HepG2 (cell line): Measurements from ENCODE around the gene PLEKHG5. TPM values are rescaled to one million over a fixed set of nuclear protein-coding genes. Genes with fewer than 3 reads are reported as not detected.

Source experiments
- ATAC-seq: fragments of 200-7000 bp; cut with Tn5 transposase; 3 replicates; pipeline ENCODE4 v1.9.1; 2020; ENCODE audit warnings: mild to moderate bottlenecking, moderate library complexity
- BruUV-seq: library from RNA; stranded (reverse); fragments of 400-500 nt; replicated peaks from 2 replicates; lab custom pipeline; 2021; lab: Mats Ljungman, UMichigan
- CTCF ChIA-PET: fragments of 300-600 bp; formaldehyde crosslinking; extraction: SDS; loops from one replicate; lab custom pipeline; 2021; ENCODE audit warnings: low total read pairs, inconsistent platforms, low intra/inter-chr PET ratio; lab: Yijun Ruan, JAX
- POLR2A ChIA-PET: fragments of 350-600 bp; sonication (Branson Sonifier 250); formaldehyde crosslinking; loops from one replicate; lab custom pipeline; 2020; ENCODE audit warnings: antibody characterized with exemption, inconsistent platforms; lab: Yijun Ruan, JAX
- DNase-seq: peaks from one replicate; pipeline ENCODE4 v3.0.0-alpha.2; 2015; ENCODE audit warnings: low spot score
- FAIRE-seq: peaks from 3 replicates; lab custom pipeline; 2011; peaks lifted over from hg19 to GRCh38; lab: Jason Lieb, UNC
- H2AFZ ChIP-seq: one replicate; pipeline ENCODE4 v1.6.1; 2011; ENCODE audit warnings: low read length, inconsistent platforms
- H3K27ac ChIP-seq: fragments of 300-600 bp; 3 replicates; pipeline ENCODE4 v1.8.0; 2011; ENCODE audit warnings: mixed run types, mild to moderate bottlenecking, mixed read lengths, low read length, inconsistent platforms; ENCODE audit not compliant: insufficient read depth; ENCODE audit errors: extremely low read length
- H3K27me3 ChIP-seq, 2 experiments: fragments of 200-600 bp in 1 of 2; 2 replicates in 1 of 2; 3 replicates in 1 of 2; pipeline versions ENCODE4 v1.6.0 to v1.8.0; 2011; ENCODE audit warnings: low read length in 2 of 2, mild to moderate bottlenecking in 2 of 2, moderate library complexity in 2 of 2, inconsistent platforms in 1 of 2; ENCODE audit not compliant: insufficient read depth in 2 of 2, control insufficient read depth in 1 of 2
- H3K36me3 ChIP-seq, 2 experiments: fragments of 200-600 bp in 1 of 2; replicated peaks in 1 of 2; 2 replicates in 1 of 2; 3 replicates in 1 of 2; pipeline versions ENCODE4 v1.5.1 to v1.8.0; 2011; ENCODE audit warnings: low read length in 2 of 2, inconsistent platforms in 1 of 2; ENCODE audit not compliant: insufficient read depth in 2 of 2, control insufficient read depth in 1 of 2
- H3K4me1 ChIP-seq: 2 replicates; pipeline ENCODE4 v1.5.1; 2012; ENCODE audit warnings: low read length, inconsistent platforms; ENCODE audit not compliant: insufficient read depth
- H3K4me2 ChIP-seq: 2 replicates; pipeline ENCODE4 v1.6.0; 2011; ENCODE audit warnings: low read depth, low read length, inconsistent platforms
- H3K4me3 ChIP-seq, 3 experiments: fragments of 200-600 bp in 1 of 3; sonication (generic), shearing (Covaris generic) in 1 of 3; replicated peaks in 1 of 3; 2 replicates each; pipeline ENCODE4 v1.5.1; 2011 to 2016; ENCODE audit warnings: low read length in 3 of 3, inconsistent platforms in 2 of 3, low read depth in 2 of 3, mild to moderate bottlenecking in 2 of 3, control low read depth in 1 of 3, mixed read lengths in 1 of 3; ENCODE audit not compliant: insufficient read depth in 1 of 3
- H3K79me2 ChIP-seq: one replicate; pipeline ENCODE4 v1.6.1; 2011; ENCODE audit warnings: low read length, inconsistent platforms; ENCODE audit not compliant: insufficient read depth
- H3K9ac ChIP-seq: 2 replicates; pipeline ENCODE4 v1.6.0; 2011; ENCODE audit warnings: mild to moderate bottlenecking, low read depth, low read length, inconsistent platforms; ENCODE audit not compliant: insufficient read depth
- H3K9me3 ChIP-seq: 2 replicates; pipeline ENCODE4 v1.5.1; 2012; ENCODE audit warnings: mild to moderate bottlenecking, low read length
- H4K20me1 ChIP-seq: 2 replicates; pipeline ENCODE4 v1.6.0; 2011; ENCODE audit warnings: inconsistent platforms, mild to moderate bottlenecking, low read length, moderate library complexity; ENCODE audit not compliant: insufficient read depth
- FOXO1 ChIP-seq: sonication (generic); formaldehyde crosslinking; IDR thresholded peaks from 2 replicates; pipeline ENCODE4 v1.4.0; 2020; ENCODE audit warnings: missing genetic modification reagents
- HOXA5 ChIP-seq: sonication (generic); formaldehyde crosslinking; IDR thresholded peaks from 2 replicates; pipeline ENCODE4 v1.4.0; 2020; ENCODE audit warnings: missing genetic modification reagents
- KDM1A ChIP-seq: IDR thresholded peaks from 2 replicates; pipeline ENCODE4 v1.6.1; 2016; ENCODE audit warnings: missing compliant biosample characterization
- NCOR1 ChIP-seq: fragments of 200-600 bp; sonication (generic); IDR thresholded peaks from 2 replicates; pipeline ENCODE4 v1.7.0; 2017; ENCODE audit warnings: antibody characterized with exemption, low read length, borderline replicate concordance
- SIX4 ChIP-seq: sonication (generic); formaldehyde crosslinking; IDR thresholded peaks from 2 replicates; pipeline ENCODE4 v1.4.0; 2020; ENCODE audit warnings: missing genetic modification reagents
- ZNF207 ChIP-seq: fragments of 450-650 bp; IDR thresholded peaks from 2 replicates; pipeline ENCODE4 v1.6.1; 2016; ENCODE audit warnings: antibody characterized with exemption, borderline replicate concordance
- ZNF350 ChIP-seq: sonication (generic); formaldehyde crosslinking; IDR thresholded peaks from 2 replicates; pipeline ENCODE4 v1.4.0; 2020; ENCODE audit warnings: mild to moderate bottlenecking, low read depth, missing genetic modification reagents, borderline replicate concordance
- WGBS: methylation state at CpG from one replicate; pipeline ENCODE4 v1.1.6; 2017; ENCODE audit warnings: low lambda C conversion rate; 5-methylcytosine and 5-hydroxymethylcytosine counted together
- in situ Hi-C: cut with HindIII; loops from 2 replicates; pipeline ENCODE4 v1.10.0; 2017; ENCODE audit warnings: low pct_unique_long_range_greater_than_20kb; ENCODE audit not compliant: extremely low pct_ligation_motif_present
- intact Hi-C: fragments of 100-400 bp; cut with micrococcal nuclease; formaldehyde crosslinking; loops from one replicate; pipeline ENCODE4 v1.10.0; 2022; ENCODE audit not compliant: unreplicated experiment
- polyA plus RNA-seq, 8 experiments: library from polyadenylated mRNA; depleted of rRNA in 3 of 8; stranded (reverse) in 7 of 8; unstranded in 1 of 8; fragments of >200 nt; fragmentation: Illumina TruSeq in 4 of 8; extraction: Trizol in 4 of 8; gene quantifications; 2 replicates each; pipeline versions ENCODE4 v1.2.1 to v1.2.3, GENCODE V29; 2011 to 2016; ENCODE audit warnings: low read depth in 4 of 8, missing spikeins in 1 of 8, mixed read lengths in 1 of 8; ENCODE audit not compliant: insufficient read depth in 1 of 8
- total RNA-seq, 5 experiments: library from RNA; depleted of rRNA; stranded (reverse); fragments of >200 nt; fragmentation: Illumina TruSeq; extraction: Trizol; gene quantifications; 2 replicates each; pipeline ENCODE4 v1.2.3, GENCODE V29; 2016; ENCODE audit warnings: low read depth in 1 of 5
- TF ChIP-seq, protein P1 (sequence below): sonication (generic); formaldehyde crosslinking; IDR thresholded peaks from 2 replicates; pipeline ENCODE4 v1.5.1; 2020; ENCODE audit warnings: missing genetic modification reagents, mild to moderate bottlenecking, borderline replicate concordance
- TF ChIP-seq, protein P2 (sequence below): sonication (generic); formaldehyde crosslinking; IDR thresholded peaks from 2 replicates; pipeline ENCODE4 v1.8.1; 2023; ENCODE audit warnings: mild to moderate bottlenecking, missing genetic modification reagents
- TF ChIP-seq, protein P3 (sequence below): sonication (generic); formaldehyde crosslinking; IDR thresholded peaks from 2 replicates; pipeline ENCODE4 v1.4.0; 2020; ENCODE audit warnings: missing genetic modification reagents
- TF ChIP-seq, protein P4 (sequence below): sonication (generic); formaldehyde crosslinking; IDR thresholded peaks from 2 replicates; pipeline ENCODE4 v1.4.0; 2020; ENCODE audit warnings: missing genetic modification reagents

PLEKHG5 gene
- total and polyA plus RNA-seq, 2 of the 13 experiments (the other 11 are each of a cell fraction or from before 2014, with no cell fraction given): 1.9 to 3.5 TPM

DNA sequence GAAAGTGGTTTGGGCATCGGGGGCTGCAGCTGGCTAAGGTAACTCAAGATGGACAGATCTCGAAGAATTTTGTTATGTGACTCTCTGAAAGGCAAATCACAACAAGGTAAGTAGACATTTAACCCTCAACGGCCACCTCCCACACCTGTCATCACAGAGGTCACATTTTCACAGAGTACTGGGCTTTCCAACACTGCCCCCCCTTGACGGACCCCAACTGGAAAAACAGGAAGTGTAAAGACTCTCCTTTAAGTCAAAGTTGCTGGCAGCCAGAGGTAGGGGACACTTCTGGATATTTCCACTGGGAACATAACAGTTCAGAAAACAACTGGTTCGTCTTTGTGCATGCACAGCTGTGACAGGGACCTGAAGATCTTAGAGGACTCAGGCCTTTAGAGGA is 40.5 kb upstream of the PLEKHG5 start:
- Histone ChIP-seq H3K9me3 (no peaks in the 10 kb centered on the region), H3K27me3 (no peaks in the 10 kb centered on the region), H3K9ac (no peak overlapping the region), H3K27ac (no peak overlapping the region), H3K4me2 (no peak overlapping the region), H3K79me2 (no peaks in the 10 kb centered on the region), H3K4me3 (no peak overlapping the region), H4K20me1 (no peaks in the 10 kb centered on the region), H3K4me1 (no peaks in the 10 kb centered on the region), H2AFZ (no peak overlapping the region), H3K36me3 (peaks cover 28 to 64% of the 10 kb centered on the region in 2 experiments)
- ChIA-PET CTCF (no interaction called here), POLR2A (no interaction called here)
- WGBS: 96% methylated on average over 5 of the region's 5 CpGs
- BruUV-seq: no TSS peak
- in situ Hi-C loops: no loop called here
- FAIRE-seq: no peak
- intact Hi-C loops: no loop called here
- ATAC-seq: no peak
- TF ChIP-seq KDM1A (CRISPR knock-in tag) (no peak), ZNF207 (no peak), NCOR1 (no peak), SIX4 (CRISPR knock-in tag) (no peak), ZNF350 (no peak), HOXA5 (CRISPR knock-in tag) (no peak), FOXO1 (CRISPR knock-in tag) (no peak)
- TF ChIP-seq, protein P1, sequence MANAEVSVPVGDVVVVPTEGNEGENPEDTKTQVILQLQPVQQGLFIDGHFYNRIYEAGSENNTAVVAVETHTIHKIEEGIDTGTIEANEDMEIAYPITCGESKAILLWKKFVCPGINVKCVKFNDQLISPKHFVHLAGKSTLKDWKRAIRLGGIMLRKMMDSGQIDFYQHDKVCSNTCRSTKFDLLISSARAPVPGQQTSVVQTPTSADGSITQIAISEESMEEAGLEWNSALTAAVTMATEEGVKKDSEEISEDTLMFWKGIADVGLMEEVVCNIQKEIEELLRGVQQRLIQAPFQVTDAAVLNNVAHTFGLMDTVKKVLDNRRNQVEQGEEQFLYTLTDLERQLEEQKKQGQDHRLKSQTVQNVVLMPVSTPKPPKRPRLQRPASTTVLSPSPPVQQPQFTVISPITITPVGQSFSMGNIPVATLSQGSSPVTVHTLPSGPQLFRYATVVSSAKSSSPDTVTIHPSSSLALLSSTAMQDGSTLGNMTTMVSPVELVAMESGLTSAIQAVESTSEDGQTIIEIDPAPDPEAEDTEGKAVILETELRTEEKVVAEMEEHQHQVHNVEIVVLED (CRISPR knock-in tag): no peak
- TF ChIP-seq, protein P2, sequence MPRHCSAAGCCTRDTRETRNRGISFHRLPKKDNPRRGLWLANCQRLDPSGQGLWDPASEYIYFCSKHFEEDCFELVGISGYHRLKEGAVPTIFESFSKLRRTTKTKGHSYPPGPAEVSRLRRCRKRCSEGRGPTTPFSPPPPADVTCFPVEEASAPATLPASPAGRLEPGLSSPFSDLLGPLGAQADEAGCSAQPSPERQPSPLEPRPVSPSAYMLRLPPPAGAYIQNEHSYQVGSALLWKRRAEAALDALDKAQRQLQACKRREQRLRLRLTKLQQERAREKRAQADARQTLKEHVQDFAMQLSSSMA (CRISPR knock-in tag): no peak
- TF ChIP-seq, protein P3, sequence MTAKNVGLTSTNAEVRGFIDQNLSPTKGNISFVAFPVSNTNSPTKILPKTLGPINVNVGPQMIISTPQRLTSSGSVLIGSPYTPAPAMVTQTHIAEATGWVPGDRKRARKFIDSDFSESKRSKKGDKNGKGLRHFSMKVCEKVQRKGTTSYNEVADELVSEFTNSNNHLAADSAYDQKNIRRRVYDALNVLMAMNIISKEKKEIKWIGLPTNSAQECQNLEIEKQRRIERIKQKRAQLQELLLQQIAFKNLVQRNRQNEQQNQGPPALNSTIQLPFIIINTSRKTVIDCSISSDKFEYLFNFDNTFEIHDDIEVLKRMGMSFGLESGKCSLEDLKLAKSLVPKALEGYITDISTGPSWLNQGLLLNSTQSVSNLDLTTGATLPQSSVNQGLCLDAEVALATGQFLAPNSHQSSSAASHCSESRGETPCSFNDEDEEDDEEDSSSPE (CRISPR knock-in tag): no peak
- TF ChIP-seq, protein P4, sequence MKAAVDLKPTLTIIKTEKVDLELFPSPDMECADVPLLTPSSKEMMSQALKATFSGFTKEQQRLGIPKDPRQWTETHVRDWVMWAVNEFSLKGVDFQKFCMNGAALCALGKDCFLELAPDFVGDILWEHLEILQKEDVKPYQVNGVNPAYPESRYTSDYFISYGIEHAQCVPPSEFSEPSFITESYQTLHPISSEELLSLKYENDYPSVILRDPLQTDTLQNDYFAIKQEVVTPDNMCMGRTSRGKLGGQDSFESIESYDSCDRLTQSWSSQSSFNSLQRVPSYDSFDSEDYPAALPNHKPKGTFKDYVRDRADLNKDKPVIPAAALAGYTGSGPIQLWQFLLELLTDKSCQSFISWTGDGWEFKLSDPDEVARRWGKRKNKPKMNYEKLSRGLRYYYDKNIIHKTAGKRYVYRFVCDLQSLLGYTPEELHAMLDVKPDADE: no peak
- no peak for DNase-seq
